Measurements from ENCODE around the gene ZNF578.
A peak's percentile ranks its signal among the peaks of the same experiment; 100 is the strongest.
"Not testable (repeated sequence)": the region's sequence is repeated elsewhere in the genome, so short reads cannot be mapped to it uniquely, and the experiment has no call there.

ZNF578 gene

DNA sequence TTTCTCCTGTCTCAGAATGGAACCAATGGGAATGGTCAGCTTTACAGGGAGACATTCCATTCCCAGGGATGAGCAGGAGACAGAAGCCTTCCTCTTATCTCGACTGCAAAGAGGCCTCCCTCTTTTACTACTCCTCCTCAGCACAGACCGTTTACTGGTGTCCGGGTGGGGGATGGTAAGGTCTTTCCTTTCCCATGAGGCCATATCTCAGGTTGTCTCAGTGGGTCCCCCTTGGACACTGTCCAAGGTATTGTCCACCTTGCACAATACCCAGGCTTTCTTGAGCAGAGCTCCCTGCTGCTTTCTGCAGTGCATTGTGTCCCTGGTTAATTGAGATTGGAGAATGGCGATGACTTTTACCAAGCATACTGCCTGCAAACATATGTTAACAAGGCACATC, 66.7 kb downstream of the ZNF578 start:
- no peak overlapping the region for H3K4me3 ChIP-seq (ENCODE audit: low read depth, low read length)
- TF ChIP-seq, protein P1, sequence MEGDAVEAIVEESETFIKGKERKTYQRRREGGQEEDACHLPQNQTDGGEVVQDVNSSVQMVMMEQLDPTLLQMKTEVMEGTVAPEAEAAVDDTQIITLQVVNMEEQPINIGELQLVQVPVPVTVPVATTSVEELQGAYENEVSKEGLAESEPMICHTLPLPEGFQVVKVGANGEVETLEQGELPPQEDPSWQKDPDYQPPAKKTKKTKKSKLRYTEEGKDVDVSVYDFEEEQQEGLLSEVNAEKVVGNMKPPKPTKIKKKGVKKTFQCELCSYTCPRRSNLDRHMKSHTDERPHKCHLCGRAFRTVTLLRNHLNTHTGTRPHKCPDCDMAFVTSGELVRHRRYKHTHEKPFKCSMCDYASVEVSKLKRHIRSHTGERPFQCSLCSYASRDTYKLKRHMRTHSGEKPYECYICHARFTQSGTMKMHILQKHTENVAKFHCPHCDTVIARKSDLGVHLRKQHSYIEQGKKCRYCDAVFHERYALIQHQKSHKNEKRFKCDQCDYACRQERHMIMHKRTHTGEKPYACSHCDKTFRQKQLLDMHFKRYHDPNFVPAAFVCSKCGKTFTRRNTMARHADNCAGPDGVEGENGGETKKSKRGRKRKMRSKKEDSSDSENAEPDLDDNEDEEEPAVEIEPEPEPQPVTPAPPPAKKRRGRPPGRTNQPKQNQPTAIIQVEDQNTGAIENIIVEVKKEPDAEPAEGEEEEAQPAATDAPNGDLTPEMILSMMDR (IDR thresholded peaks at IDR 0.05; ENCODE audit: control insufficient read depth, extremely low read depth, insufficient read depth): no peak
- no peak for DNase-seq (ENCODE audit: low read depth)

DNA sequence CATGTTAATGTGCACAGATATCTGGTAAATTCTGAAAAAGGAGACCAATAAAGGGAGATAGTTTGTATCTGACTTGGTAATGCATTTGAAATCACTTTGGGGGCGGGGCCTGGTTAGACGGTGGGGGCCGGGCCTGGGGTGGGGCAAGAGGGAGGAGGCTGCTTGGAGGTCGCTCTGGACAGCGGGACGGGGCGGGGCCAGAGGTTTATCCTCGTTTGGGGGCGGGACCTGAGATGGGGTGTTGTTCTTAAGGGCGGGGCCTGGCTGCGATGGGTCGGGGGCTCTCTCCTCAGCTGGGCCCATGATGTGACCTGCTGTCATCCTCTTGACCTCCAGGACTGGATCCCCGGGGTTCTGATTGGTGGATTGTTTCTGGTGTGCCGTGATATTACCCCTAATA, 69.2 kb downstream of the ZNF578 start:
- H3K4me3 ChIP-seq (ENCODE audit: low read depth, low read length): no peak overlapping the region
- TF ChIP-seq, protein P1 (IDR thresholded peaks at IDR 0.05; ENCODE audit: control insufficient read depth, extremely low read depth, insufficient read depth): no peak
- no peak for DNase-seq (ENCODE audit: low read depth)

DNA sequence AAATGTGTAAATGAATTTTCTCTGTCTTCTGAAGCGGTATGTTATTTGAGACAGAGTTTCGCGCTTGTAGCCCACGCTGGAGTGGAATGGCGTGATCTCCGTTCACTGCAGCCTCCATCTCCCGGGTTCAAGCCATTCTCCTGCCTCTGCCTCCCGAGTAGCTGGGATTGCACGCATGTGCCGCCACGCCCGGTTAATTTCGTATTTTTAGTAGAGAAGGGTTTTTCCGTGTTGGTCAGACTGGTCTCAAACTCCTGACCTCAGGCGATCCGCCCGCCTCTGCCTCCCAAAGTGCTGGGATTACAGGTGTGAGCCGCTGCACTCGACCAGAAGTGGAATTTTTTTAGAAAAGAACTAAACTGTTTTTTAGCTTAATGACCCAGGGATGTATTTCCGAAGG, 70.7 kb downstream of the ZNF578 start:
- DNase-seq (ENCODE audit: low read depth): no peak
- TF ChIP-seq, protein P1 (IDR thresholded peaks at IDR 0.05; ENCODE audit: control insufficient read depth, extremely low read depth, insufficient read depth): no peak
- H3K4me3 ChIP-seq (ENCODE audit: low read depth, low read length): no peak overlapping the region

DNA sequence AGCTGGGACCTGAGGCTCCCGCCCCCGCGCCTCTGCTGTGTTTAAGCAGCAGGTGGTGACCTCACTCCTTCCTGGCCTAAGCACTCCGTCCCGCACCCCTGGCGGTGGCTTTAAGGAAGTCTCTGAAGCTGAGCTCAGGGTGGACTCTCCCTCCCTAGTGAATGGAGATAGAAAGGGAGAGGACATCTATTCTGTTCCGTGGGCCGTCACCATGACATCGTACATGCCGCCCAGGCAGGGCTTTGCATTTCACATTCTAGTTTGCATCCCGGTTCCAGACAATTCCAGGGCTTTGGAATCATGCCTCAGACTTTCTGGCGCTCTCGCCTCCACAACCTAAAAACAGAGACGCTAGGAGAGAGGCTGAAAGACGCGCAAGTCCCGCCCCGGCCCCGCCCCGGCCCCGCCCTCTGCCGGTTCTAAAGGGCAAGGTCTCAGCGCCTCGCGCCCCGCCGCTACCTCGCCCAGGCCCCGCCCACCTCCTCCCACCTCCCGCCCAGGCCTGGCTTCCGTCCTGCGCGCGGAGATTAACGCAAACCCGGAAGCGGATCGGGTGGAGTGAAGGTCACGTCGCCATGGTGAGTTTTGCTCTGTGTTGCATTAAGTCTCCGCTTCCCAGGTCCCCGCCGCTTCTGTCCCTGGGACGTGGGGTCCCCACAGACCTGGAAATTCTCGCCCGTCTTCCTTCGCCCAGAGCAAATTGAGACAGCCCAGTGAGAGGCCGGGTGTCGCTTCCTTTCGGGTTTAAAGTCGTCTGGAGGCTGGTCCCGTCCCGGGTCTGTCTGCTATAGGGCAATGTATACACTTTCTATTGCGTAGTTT, 74.0 kb downstream of the ZNF578 start, which contains the start of gene ZNF808:
Gene ZNF808, plus strand, starts transcription at position 535 of the 822 bp plus-strand sequence. CDS start 15,617 bp downstream, outside the sequence.
- peak within 1 kb of the TSS; percentile 91 for H3K4me3 ChIP-seq (ENCODE audit: low read depth, low read length)
- peak; percentile 85 for DNase-seq (ENCODE audit: low read depth)
- TF ChIP-seq, protein P1 (IDR thresholded peaks at IDR 0.05; ENCODE audit: control insufficient read depth, extremely low read depth, insufficient read depth): peak; percentile 46

DNA sequence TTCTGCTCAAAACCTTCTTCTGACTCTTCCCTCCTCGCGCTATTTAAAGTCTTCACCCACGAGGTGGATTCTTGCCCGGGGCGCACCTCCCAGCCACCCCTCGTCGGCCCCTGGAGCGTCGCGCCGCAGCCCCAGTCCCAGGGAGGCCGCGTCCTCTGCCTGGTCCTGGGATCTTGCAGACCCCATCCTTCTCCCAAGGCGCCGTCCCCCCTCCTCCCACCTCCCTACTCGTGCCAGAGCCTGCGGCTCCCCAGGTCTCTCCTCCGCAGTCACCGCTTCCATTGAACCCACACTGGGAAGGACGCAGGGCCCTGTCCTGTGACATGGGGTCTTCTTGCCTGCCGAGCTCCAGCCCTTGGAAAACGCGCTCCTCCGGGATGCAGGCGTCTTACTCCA, 74.6 kb downstream of the ZNF578 start:
- TF ChIP-seq, protein P1 (IDR thresholded peaks at IDR 0.05; ENCODE audit: control insufficient read depth, extremely low read depth, insufficient read depth): no peak
- no peak for DNase-seq (ENCODE audit: low read depth)
- H3K4me3 ChIP-seq (ENCODE audit: low read depth, low read length): peak overlapping the region; percentile 91

DNA sequence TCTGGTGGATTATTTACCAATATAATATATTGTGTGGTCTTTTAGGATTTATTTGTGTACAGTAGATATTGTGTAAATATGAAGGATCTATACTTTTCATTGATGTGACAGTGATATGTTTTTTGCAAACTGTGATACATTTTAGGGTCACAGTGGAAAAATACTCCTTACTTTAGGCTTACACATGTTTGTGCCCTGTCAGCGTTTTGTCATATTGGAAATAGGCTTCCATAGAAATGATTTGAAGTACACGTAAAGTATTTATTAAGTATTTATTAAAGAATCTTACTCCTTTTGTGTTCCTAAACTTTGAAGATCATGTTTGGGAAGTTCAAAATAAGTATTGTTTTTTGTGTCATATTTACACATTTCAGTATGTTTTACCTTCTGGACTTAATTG, 79.1 kb downstream of the ZNF578 start:
- TF ChIP-seq, protein P1 (IDR thresholded peaks at IDR 0.05; ENCODE audit: control insufficient read depth, extremely low read depth, insufficient read depth): no peak
- DNase-seq (ENCODE audit: low read depth): no peak
- H3K4me3 ChIP-seq (ENCODE audit: low read depth, low read length): no peak overlapping the region

DNA sequence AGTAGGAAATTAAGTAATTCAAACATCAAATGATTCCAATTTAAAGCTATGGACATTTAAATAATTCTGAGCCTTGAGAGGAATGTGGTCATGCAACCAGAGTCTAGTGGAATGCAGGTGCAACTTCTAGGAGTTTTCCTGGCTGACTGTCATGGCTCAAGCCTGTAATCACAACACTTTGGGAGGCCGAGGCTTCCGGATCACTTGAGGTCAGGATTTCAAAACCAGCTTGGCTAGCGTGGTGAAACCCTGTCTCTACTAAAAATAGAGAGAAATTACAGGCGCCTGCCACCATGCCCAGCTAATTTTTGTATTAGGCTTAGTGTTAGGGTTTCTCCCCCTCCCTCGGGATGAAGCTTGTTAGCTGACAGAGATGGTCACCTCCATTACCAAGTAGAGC, 80.5 kb downstream of the ZNF578 start:
- TF ChIP-seq, protein P1 (IDR thresholded peaks at IDR 0.05; ENCODE audit: control insufficient read depth, extremely low read depth, insufficient read depth): no peak
- no peak overlapping the region for H3K4me3 ChIP-seq (ENCODE audit: low read depth, low read length)
- no peak for DNase-seq (ENCODE audit: low read depth)

DNA sequence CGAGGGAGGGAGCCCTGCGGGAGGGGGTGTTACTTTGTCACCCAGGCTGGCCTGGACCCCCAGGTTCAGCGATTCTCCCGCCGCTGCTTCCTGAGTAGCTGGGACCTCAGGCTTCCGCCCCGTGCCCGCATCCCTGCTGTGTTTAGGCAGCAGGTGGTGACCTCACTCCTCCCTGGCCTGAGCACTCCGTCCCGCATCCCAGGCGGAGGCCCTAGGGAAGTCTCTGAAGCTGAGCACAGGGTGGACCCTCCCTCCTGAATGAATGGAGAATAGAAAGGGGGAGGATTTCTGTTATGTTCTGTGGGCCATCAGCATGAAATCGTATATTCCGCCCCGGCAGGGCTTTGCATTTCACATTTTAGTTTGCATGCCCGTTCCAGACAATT, 82.0 kb downstream of the ZNF578 start:
- H3K4me3 ChIP-seq (ENCODE audit: low read depth, low read length); DNase-seq (ENCODE audit: low read depth): not testable (repeated sequence)
